HL-60 (cell line): ENCODE measurements around the gene MTX2.

Source experiments
- DNase-seq, 2 experiments: peaks; one replicate each; pipeline ENCODE4 v3.0.0-alpha.2; 2010 to 2020; ENCODE audit warnings: low read depth in 1 of 2, low spot score in 1 of 2
- H3K27ac ChIP-seq: fragments of 250-450 bp; sonication (Bioruptor Pico); replicated peaks from 2 replicates; pipeline ENCODE4 v1.5.1; 2020; ENCODE audit warnings: mild to moderate bottlenecking, moderate library complexity
- H3K27me3 ChIP-seq: fragments of 250-450 bp; sonication (Bioruptor Pico); 2 replicates; pipeline ENCODE4 v1.5.1; 2021; ENCODE audit warnings: mild to moderate bottlenecking, moderate library complexity; ENCODE audit not compliant: insufficient read depth, poor library complexity, severe bottlenecking
- H3K4me3 ChIP-seq: replicated peaks from 2 replicates; pipeline ENCODE4 v1.5.1; 2011; ENCODE audit warnings: mild to moderate bottlenecking, control low read depth, low read length; ENCODE audit not compliant: insufficient read depth
- CTCF ChIP-seq: IDR thresholded peaks from one replicate; pipeline ENCODE4 v1.5.1; 2011; ENCODE audit warnings: low read length, control low read depth, inconsistent platforms; ENCODE audit not compliant: insufficient read depth
- GABPA ChIP-seq: IDR thresholded peaks from 2 replicates; pipeline ENCODE4 v1.6.1; 2012; ENCODE audit warnings: low read depth
- POLR2AphosphoS5 ChIP-seq: IDR thresholded peaks from 2 replicates; pipeline ENCODE4 v1.6.1; 2012; ENCODE audit warnings: low read depth
- REST ChIP-seq: IDR thresholded peaks from 2 replicates; pipeline ENCODE4 v1.6.1; 2012; ENCODE audit warnings: low read depth; ENCODE audit not compliant: insufficient replicate concordance
- SPI1 ChIP-seq: IDR thresholded peaks from 2 replicates; pipeline ENCODE4 v1.6.1; 2012; ENCODE audit warnings: low read depth, mild to moderate bottlenecking, borderline replicate concordance

The MTX2 gene

GRCh38 chr2:176378323-176378722 lies 109.1 kb downstream of the MTX2 start:
- no peak for DNase-seq
- TF ChIP-seq GABPA (no peak), POLR2AphosphoS5 (no peak), SPI1 (no peak), CTCF (no peak), REST (no peak)
- Histone ChIP-seq H3K27me3 (no peaks in the 10 kb centered on the region), H3K4me3 (no peak overlapping the region), H3K27ac (no peak overlapping the region)

- no peaks in the 10 kb centered on the region for H3K27me3 ChIP-seq
- H3K27ac ChIP-seq, result no peak overlapping the region
- DNase-seq, result no peak
- TF ChIP-seq CTCF, result no peak
- no peak for TF ChIP-seq POLR2AphosphoS5
- no peak for TF ChIP-seq SPI1
- TF ChIP-seq REST, result no peak
- no peak for TF ChIP-seq GABPA
- no peak overlapping the region for H3K4me3 ChIP-seq
Observed at GRCh38 chr2:176380341-176380740, 111.1 kb downstream of the MTX2 start.

GRCh38 chr2:176383100-176383499 lies 113.9 kb downstream of the MTX2 start:
- DNase-seq, result no peak
- no peaks in the 10 kb centered on the region for H3K27me3 ChIP-seq
- H3K4me3 ChIP-seq, result no peak overlapping the region
- H3K27ac ChIP-seq, result no peak overlapping the region
- TF ChIP-seq POLR2AphosphoS5 (no peak), SPI1 (no peak), REST (no peak), GABPA (no peak), CTCF (no peak)
